ENCODE results near the gene RRBP1.
"Not testable (repeated sequence)": the region's sequence is repeated elsewhere in the genome, so short reads cannot be mapped to it uniquely, and the experiment has no call there.

The RRBP1 gene

DNA sequence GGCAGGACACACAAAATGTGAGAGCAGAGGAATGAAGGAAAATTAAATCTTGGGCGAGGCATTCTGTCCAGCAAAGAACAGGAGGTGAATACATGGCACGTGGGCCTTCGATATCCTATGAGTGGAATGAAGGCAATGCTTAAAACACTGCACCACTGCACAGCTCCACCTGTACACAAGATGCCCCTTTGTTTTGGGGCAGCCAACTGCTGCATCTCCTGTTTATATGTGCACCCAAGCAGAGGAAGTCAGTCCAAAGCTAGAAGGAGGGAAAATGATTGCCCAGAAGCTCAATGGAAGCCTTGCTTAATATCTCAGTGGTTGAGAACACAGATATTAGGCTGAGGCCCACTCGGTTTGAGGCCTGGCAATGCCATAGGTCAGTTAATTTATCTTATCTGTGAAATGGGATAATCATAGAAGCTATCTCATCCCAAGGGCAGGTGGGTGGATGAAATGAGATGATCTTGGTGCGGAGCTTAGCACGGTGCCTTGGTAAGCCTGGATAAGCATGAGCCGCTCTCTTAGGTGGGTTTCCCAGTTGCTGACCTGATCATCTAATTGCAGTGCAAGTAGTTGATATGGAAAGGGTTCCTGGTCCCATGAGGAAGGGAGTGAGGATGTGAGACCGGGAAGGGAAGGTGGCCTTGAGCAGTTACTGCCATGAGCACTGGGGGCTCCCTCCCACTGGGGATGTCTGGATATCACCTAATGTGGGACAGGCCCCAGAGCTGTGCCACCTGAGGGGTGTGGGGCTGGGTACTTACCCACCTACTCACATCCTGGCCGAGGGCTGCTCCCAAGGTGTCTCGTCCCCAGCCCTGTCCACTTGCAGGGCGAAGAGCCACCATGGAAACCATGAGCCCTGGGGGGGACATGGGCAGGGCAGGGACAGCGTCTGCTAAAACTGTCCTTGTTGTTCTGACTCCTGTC is 27.6 kb upstream of the RRBP1 start:
- no peak for DNase-seq

DNA sequence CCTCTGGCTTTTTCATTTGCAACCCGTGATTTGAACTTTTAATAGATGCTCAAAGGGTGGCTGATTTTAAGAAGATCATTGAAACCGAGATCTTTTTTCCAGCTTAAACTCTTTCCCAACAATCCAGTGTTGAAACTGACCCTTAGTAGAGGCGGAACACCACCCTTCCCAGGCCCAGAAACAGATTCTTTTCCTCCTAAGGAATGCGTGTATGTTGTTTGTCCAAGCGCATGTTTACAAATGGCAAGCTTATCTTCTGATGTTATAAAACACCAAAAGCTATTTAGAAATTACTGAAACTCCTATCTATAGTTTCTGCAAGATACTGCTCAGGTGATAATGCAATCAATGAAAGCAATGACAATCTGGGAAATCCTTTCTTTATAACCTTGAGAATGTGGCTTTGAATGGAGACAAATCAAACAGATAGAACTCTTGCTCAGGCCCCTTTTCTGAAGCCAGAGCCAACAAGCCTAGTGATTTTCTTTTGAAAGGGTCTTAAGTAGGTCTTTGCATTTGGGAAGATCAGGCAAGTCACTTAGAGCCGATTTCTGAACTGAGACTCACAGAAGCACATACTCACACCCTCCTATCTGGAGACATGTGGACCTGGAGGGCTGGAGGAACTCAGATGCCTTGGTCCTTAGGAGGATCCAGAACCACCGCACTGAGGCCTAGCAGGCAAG is 26.8 kb upstream of the RRBP1 start:
- no peak for DNase-seq

DNA sequence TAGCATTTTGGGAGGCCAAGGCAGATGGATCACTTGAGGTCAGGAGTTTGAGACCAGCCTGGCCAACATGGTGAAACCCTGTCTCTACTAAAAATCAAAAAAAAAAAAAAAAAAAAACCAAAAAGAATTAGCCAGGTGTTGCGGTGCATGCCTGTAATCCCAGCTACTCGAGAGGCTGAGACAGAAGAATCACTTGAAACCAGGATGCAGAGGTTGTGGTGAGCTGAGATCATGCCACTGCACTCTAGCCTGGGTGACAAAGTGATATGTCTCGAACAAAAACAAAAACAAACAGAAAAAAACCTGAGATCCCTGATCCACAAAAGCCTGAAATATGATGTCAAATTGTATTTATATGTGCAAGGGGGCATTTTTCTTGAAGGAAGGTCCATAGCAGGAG is 25.9 kb upstream of the RRBP1 start:
- DNase-seq: not testable (repeated sequence)

DNA sequence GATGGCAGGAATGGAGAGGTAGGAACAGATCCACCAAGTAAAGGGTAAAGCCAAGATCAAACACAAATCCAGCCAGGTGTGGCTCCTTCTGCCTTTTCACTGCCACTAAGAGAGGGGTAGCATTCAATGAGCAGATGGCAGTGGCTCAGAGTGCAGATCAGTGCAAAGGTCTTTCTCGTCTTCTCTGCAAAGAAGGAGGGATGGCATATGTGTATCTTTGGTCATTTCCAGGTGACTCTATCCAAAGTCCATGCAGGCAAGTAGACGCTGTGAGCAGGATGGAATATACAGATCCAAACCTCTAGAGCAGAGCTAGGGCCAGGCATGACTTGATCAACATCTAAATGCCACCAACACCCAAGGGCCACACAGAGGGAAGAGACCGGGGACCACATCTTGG is 24.6 kb upstream of the RRBP1 start:
- DNase-seq: no peak

DNA sequence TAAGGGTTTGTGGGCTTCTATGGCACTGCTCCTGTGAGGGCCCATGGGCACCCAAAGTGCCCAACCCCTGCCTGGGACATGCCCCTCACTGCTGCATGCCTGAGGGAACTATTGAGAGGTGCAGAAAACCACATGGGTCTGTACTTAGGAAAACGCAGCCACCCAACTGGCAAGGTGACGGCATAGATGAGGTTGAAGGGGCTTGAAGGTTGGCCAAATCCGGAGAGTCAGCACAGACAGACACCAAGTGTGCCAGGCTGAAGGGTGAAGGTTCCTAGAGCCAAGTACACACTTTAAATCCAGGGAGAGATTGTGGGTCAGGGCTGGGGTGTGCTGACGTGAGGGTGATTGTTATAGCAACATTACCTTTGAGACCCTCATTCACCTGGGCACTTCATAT is 23.9 kb upstream of the RRBP1 start:
- no peak for DNase-seq

DNA sequence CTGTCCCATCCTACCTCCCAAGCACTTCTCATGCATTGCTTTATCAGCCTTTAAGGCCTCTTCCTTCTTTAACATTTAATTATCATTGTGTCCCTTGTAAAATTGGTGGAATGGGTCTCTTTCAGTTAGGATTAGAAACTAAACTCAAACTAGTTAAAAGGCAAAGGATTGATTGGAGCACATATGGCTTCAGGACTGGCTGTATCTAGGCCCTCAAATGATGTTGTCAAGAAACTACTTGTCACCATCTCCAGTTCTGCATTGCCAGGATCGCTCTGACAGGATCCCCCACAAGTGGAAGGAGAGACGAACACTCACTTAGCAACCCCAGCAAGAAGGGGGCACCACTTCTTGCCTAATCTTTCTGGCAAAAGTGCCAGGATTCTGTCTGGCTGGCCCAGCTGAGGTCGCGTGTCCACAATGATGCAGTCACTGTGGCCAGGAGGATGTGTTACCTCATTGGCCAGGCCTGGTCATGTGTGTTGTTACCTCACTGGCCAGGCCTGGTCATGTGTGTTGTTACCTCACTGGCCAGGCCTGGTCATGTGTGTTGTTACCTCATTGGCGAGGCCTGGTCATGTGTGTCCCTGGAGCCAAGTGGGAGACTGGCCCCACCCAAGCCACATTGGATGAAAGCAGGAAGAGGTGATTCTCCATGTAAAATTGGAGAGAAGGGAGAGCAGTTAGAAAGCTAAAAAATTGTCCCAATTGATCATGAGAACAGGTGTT is 22.7 kb upstream of the RRBP1 start:
- DNase-seq: no peak

DNA sequence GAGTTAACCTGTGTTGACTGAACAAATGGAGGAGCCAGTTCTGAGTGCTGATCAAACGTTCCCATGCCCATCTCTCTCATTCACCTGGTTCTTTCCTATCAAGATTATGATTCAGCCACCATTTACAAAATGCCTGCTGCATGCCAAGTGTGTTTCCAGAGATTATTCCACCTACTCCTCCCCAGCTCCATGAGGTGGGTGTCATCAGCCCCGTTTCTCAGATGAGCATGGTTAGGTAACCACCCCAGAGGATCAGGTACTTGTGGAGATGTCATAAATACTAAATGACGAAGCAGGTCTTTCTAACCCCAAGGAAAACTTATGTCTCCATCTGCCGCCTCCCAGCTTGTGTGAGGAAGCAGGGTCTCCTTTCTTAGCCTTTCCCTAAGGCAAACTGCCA is 19.8 kb upstream of the RRBP1 start:
- DNase-seq: no peak

DNA sequence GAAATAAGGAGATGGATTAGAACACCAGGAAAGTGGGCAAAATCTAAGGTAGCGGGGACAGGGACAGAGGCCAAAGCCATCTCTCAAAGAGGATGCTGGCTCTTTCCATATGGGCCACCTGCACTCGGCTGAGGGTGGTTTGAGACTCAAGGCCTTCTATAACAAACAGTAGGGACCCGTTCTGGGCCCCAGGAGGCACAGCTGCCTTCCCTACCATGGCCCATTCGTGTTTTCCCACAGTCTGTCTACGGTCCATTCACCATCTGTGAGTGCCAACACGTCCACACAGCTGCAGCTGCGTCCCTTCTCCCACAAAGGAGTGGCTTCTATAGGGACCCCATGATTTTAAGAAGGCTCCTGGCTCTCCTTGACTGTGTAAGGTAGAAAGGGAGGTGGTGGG is 18.6 kb upstream of the RRBP1 start:
- DNase-seq: no peak

DNA sequence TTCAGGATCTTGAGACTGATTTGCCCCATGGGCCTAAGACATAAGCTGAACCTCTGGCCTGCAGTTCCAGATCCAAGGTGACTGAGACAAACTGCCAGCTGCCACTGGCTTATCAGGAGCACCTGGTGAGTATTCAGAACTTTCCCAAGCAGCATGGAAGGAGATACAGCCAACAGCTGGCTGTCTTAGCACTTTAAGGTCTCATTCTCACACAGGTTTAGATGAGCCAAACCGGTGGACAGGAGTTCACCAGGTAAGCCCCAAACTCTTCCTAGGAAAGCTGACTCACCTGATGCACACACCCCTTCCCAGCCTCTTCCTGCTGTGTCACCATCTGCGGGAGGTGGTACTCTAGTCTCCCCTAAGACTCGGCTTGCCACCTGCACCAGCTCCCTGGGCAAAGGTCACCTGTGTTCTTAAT is 17.9 kb upstream of the RRBP1 start, which contains the start of gene BANF2:
Gene BANF2 (plus strand): TSS at position 36 of the 421 bp plus-strand sequence. CDS start 25,060 bp downstream, outside the sequence.
- no peak for DNase-seq

DNA sequence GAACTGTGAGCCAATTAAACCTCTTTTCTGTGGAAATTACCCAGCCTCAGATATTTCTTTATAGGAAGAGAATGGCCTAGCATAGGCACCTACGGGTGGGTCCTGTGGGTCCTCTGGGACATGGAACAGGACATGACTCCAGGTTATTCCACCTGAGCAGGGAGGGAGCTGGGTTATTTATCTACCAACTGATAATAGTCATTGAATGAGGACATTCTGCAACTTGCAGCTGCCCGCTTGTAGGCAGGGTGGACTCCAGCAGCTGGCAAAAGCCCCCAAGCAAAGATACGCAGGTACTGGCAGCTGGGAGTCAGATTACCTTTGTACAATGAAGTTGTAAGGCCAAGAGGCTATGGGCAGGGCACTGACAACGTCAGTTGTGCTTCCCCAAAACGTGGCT is 16.3 kb upstream of the RRBP1 start:
- DNase-seq: no peak

DNA sequence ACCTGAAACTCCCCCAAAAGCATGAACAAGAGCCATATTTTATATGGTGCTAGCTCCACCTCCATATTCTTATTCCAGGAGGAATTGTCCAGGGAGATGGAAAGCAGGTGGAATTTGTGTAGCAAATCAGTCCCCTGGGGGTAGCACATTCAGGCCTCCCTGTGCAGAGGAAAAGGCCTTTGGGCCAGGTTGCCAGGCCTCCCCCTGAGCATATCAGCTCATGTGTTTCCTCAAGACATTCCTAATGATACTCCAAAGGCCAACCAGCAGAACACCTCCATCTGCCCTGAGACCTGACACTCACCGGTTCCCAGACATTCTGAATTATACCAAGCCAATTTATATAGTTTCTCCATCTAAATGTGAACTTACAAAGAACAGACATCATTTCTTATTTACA is 15.1 kb upstream of the RRBP1 start:
- no peak for DNase-seq

DNA sequence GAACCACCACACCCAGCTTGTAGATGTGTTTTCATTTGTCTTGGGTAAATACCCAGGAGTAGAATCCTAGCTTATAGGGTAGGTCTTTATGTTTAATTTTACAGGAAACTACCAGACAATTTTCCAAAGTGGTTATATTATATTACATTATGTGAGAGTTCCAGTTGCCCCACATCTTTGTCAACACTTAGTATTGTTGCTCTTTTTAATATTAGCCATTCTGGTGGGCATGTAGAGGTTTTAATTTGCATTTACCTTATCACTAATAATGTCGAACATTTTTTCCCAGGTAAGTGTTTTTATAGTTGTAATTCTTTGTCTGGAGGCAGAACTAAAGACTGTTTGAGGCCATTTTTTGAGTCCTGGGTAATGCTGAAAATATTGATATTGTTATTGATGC is 14.2 kb upstream of the RRBP1 start:
- DNase-seq: no peak

DNA sequence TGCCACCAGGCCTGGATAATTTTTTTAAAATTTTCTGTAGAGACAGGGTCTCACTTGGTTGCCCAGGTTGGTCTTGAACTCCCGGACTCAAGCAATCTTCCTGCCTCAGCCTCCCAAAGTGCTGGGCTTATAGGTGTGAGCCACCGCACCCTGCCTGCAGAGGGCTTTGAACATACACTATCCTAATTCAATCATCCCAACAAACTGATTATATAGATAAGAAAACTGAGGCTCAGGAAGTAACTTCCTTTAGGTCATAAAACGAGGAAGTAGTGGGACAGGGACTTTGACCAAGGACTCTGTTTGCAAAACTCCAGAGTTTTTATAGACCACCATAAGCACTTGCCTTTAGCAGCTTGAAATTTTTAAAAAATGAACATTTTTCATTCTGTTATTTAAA is 12.7 kb upstream of the RRBP1 start:
- no peak for DNase-seq

DNA sequence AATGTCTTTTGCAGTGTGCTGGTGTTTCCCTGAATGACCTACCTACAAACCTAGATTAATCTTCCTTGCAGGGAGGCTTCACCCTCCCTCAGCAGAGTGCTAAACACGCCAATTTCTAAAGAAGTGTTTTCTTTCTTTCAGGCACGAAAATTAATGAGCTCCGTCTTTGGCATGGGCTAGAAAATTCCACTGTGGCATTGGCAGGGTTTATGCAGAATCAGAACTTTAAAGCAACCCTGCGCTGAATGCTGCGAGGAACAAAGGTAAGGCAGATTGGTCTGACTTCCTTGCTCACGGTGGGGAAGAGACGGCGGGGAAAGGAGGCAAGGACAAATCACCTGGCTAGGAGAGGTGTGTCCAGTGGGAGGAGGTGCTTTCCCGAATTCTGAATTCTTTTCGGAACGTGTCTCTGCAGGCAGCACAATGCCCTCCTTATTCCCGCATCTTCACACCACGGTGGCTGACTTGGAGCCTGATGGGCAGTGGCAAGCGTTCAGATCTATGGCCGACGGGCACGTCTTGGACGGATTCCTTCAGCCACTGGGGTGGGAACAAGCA is 11.5 kb upstream of the RRBP1 start:
- no peak for DNase-seq

DNA sequence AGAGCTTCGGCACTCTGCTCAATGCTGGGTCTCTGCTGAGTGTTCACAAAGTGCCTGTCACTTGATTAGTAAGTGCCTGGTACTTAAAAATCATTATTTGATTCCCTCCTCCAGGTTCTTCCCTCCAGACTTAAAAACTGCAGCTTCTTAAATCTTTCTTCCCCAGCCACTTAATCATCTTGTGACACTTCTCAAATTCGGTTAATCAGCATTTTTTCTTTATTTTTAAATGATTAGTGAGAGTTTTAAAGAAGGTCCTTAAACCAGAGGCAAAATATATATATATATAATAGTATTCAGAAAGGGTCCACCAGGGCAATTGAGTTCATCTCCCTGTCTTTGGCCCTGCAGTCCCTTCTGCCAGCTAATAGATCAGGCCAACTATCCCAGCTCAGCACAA is 9.7 kb upstream of the RRBP1 start:
- no peak for DNase-seq

DNA sequence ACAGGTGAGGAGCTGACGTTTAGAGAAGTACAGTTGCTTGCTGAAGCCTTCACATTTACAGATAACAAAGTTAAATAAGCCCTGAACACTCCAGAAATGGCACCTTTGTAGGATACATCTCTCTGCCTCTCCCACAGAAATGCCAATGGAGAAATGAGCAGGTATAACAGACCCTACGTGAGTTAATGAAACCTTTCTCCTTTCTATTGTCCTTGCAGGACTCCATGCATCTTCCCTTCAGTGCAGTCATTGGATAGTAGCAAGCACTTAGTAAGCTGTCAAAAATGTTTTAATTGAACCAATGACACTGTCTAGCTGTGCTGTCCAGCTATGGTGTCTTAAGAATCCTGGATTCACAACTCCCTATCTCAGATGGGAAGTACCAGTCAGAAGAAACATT is 8.1 kb upstream of the RRBP1 start:
- DNase-seq: no peak

DNA sequence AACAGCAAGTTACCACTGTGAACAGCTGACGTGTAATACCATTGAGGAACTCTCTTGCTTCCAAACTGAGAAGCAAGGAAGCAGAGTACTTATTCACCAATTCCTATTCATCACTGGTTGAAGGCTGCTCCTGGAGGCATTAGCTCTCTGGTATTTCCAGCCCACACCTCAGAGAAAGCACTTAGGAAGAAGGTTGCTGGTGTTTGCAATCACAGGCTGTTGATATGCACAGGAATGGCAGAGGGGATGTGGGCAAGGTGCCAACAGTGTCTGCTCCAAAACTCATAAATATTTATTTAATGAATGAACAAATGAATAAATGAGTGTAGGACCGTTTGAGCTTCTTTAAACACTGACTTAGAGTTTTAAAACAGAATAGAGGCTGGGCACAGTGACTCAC is 6.9 kb upstream of the RRBP1 start:
- DNase-seq: no peak

DNA sequence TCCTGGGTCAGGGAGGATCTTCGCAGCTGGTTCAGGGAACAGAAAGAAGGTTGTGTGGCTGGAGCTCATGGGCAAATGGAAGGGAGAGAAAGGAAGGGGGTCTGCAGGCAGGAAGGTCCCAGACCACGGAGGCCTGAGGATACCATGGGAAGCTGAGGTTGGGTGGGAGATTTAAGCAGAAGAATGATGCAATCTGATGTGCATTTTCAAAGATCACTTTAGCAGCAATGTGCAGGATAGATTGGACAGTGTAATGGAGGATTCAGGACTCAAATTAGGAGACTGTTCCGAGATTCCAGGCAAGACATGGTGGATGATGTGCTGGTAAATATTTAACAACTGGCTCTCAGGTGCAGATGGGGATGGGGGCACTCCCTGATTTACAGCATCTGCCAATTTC is 5.8 kb upstream of the RRBP1 start:
- DNase-seq: no peak

DNA sequence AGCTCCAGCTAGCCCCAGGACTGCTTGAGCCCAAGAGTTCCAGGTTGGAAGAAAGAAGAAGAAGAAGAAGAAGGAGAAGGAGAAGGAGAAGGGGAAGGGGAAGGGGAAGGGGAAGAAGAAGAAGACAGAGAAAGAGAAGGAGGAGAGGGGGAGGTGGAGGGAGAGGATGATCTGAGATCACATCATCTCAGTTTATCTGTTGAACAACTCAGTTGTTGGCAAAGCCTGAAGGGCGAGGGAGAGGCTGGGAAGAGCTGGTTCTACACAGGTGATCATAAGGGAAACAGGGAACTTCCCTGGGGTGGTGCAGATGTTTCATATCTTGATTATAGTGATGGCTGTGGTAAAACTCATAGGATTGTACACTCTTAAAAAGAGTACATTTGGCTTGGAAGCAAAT is 3.1 kb upstream of the RRBP1 start:
- no peak for DNase-seq

DNA sequence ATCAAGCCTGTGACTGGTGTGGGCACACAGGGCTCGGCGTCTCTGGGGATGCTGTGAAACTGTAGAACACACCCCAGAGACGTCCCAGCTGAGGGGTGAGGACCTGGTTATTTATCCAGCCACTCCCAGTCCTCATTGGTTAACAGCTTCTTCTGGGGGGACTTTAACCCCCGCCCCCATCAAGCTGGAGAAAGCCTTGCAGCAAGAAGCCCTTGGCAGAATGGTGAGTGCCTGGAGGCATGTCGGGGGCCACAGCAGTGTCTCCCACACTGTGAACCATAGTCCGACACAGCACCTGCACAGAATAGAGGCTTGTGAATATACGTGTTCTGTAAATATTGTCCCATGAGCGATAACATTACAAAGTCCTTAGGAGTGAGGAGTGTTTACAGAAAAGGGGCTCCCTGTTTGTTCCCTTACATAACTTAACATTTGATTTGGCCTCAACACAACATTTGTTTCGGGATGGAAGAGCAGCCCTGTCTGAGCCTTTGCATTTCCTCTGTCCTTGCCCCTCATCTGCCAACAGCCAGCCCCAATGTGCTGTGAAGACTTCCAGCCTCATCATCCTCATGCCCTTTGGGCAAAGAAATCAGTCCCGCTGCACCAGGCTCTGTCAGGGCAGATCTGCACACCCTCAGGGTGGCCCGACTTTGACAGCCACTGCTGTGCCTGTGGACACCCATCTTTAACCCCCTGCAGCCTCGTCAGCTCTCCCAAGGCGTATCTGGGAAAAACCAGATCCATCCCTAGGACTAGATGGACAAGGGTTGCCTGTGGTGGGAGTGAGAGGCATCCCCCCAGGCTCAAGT is 2.2 kb upstream of the RRBP1 start:
- DNase-seq: no peak

DNA sequence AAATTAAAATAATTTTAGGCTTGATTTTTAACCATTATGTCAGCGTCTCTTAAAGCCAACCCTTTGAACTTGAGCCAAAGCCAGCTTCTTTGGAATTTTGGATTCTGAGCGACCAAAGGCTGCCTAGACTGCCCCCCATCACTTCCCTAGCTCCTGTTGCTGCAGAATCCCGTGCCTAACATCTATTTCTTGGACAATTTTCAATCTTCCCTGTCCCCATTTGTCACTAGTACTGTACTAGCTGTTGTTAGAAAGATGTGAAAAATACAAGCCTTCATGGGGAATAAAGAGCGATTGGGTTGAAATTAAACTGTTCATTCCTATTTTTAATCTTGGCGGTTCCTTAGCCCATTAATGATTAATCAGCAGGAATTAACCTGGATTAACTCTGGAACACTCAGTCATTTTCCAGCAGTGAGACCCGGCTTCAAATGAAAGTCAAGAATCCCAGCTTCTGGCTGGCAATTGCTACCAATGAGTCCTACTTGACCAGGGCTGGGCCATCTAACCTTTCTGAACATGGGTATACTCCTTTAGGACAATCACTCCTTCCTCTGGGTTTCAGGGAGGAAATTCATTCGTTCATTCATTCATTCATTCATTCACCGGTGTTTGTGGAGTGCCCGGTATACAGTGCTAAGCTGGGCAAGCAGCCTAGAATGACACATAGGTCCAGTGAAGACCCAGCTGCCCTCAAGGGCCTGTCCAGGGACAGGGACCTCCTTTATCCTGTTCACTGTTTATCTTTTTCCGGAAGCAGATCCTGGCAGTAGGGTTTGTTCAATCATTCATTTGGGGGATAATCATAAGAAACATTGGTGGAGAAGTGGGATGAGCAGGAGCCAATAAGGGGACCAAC is 1.4 kb upstream of the RRBP1 start:
- DNase-seq: no peak

DNA sequence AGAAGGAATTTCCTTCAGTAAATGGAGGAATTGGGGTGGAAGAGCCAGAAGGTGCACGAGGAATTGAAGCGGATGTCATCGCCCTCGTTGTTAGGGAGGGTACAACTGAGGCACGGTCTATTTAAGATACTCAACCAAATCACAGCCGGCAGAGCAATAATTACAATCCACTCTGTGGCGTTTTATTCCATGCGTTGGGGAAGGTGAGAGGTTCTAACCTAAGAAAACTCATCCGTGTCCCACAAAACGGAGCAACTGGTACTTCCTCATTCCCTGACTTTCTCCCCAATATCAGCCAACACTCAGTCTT is 802 bp upstream of the RRBP1 start:
- no peak for DNase-seq
